B cell (primary cell): ENCODE measurements around the gene RNASE7. TPM values are rescaled to one million over a fixed set of nuclear protein-coding genes. Genes with fewer than 3 reads are reported as not detected.

Source experiments
- ATAC-seq: fragments of 200-7000 bp; cut with Tn5 transposase; one replicate; pipeline ENCODE4 v1.10.0; 2021; ENCODE audit warnings: low read depth, mild to moderate bottlenecking, moderate number of reproducible peaks, moderate library complexity
- CTCF ChIA-PET: fragments of 350-600 bp; sonication (Branson Sonifier 250); formaldehyde crosslinking; loops from one replicate; lab custom pipeline; 2021; ENCODE audit warnings: antibody characterized with exemption, inconsistent platforms; lab: Charles Lee
- POLR2A ChIA-PET: fragments of 350-600 bp; sonication (Branson Sonifier 250); formaldehyde crosslinking; loops from one replicate; lab custom pipeline; 2021; ENCODE audit warnings: antibody characterized with exemption; lab: Charles Lee
- DNase-seq: peaks from one replicate; pipeline ENCODE4 v3.0.0; 2013
- H2AFZ ChIP-seq: 2 replicates; pipeline ENCODE4 v1.6.1; 2012; ENCODE audit warnings: mild to moderate bottlenecking, low read depth, low read length; ENCODE audit not compliant: insufficient read depth, poor library complexity, severe bottlenecking
- H3K27ac ChIP-seq, 2 donors: 1 replicate in 1 of 2; 2 replicates in 1 of 2; pipeline ENCODE4 v1.5.1; 2012 to 2013; ENCODE audit warnings: low read length in 2 of 2, mild to moderate bottlenecking in 2 of 2, moderate library complexity in 1 of 2
- H3K27me3 ChIP-seq, 4 experiments: fragments of 200-600 bp in 1 of 4; sonication (generic) in 1 of 4; replicated peaks in 1 of 4; 1 replicate in 2 of 4; 2 replicates in 2 of 4; pipeline versions ENCODE4 v1.6.1 to v1.7.0; 2013 to 2016; ENCODE audit warnings: low read length in 3 of 4, mild to moderate bottlenecking in 2 of 4, mixed read lengths in 1 of 4, moderate library complexity in 1 of 4; ENCODE audit not compliant: insufficient read depth in 4 of 4, control insufficient read depth in 3 of 4; ENCODE audit errors: control extremely low read depth in 1 of 4
- H3K36me3 ChIP-seq, 2 experiments: replicated peaks in 1 of 2; 1 replicate in 1 of 2; 2 replicates in 1 of 2; pipeline versions ENCODE4 v1.6.1 to v1.7.1; 2013; ENCODE audit warnings: low read length in 1 of 2; ENCODE audit not compliant: insufficient read depth in 2 of 2, control insufficient read depth in 1 of 2; ENCODE audit errors: control extremely low read depth in 1 of 2, extremely low read depth in 1 of 2
- H3K4me1 ChIP-seq, 2 donors: fragments of 200-600 bp in 1 of 2; sonication (generic) in 1 of 2; 1 replicate in 1 of 2; 2 replicates in 1 of 2; pipeline versions ENCODE4 v1.5.1 to v1.6.1; 2013 to 2017; ENCODE audit warnings: low read length in 2 of 2; ENCODE audit not compliant: control insufficient read depth in 2 of 2, insufficient read depth in 2 of 2
- H3K4me2 ChIP-seq: replicated peaks from 2 replicates; pipeline ENCODE3; 2012; ENCODE audit warnings: mild to moderate bottlenecking, low read depth, low read length; ENCODE audit not compliant: poor library complexity, severe bottlenecking
- H3K4me3 ChIP-seq, 5 experiments: fragments of 200-600 bp in 1 of 5; sonication (generic) in 1 of 5; 1 replicate in 3 of 5; 2 replicates in 2 of 5; pipeline versions ENCODE4 v1.5.1 to v1.7.0; 2011 to 2016; ENCODE audit warnings: low read length in 4 of 5, mild to moderate bottlenecking in 4 of 5, low read depth in 2 of 5, control low read depth in 1 of 5, moderate library complexity in 1 of 5; ENCODE audit not compliant: insufficient read depth in 1 of 5; ENCODE audit errors: control extremely low read depth in 1 of 5, extremely low read depth in 1 of 5
- H3K79me2 ChIP-seq: fragments of 200-600 bp; sonication (generic); one replicate; pipeline ENCODE4 v1.6.0; 2016; ENCODE audit warnings: low read length; ENCODE audit not compliant: control insufficient read depth, insufficient read depth
- H3K9ac ChIP-seq: fragments of 200-600 bp; sonication (generic); 2 replicates; pipeline ENCODE4 v1.6.1; 2017; ENCODE audit warnings: mild to moderate bottlenecking, low read length, moderate library complexity
- H3K9me3 ChIP-seq, 3 donors: one replicate each; pipeline versions ENCODE4 v1.6.1 to v1.7.1; 2013; ENCODE audit warnings: low read length in 2 of 3; ENCODE audit not compliant: control insufficient read depth in 2 of 3, insufficient read depth in 1 of 3; ENCODE audit errors: control extremely low read depth in 1 of 3
- H4K20me1 ChIP-seq: 2 replicates; pipeline ENCODE4 v1.6.0; 2012; ENCODE audit warnings: mild to moderate bottlenecking, low read length; ENCODE audit not compliant: insufficient read depth, control insufficient read depth, poor library complexity, severe bottlenecking
- H3K27ac Mint-ChIP-seq: one replicate; pipeline ENCODE4 v1.8.0; 2021; ENCODE audit warnings: mixed read lengths
- H3K27me3 Mint-ChIP-seq: one replicate; pipeline ENCODE4 v1.8.0; 2021; ENCODE audit warnings: mixed read lengths
- H3K4me1 Mint-ChIP-seq: one replicate; pipeline ENCODE4 v1.8.0; 2021; ENCODE audit warnings: mixed read lengths
- H3K4me3 Mint-ChIP-seq: one replicate; pipeline ENCODE4 v1.8.0; 2021; ENCODE audit warnings: mixed read lengths
- H3K9me3 Mint-ChIP-seq: one replicate; pipeline ENCODE4 v1.8.0; 2022; ENCODE audit warnings: mixed read lengths; ENCODE audit not compliant: insufficient read depth
- EZH2 ChIP-seq: IDR thresholded peaks from 2 replicates; pipeline ENCODE4 v1.6.1; 2012; ENCODE audit warnings: borderline replicate concordance, low read depth, mild to moderate bottlenecking, moderate library complexity, low read length; ENCODE audit not compliant: insufficient read depth, poor library complexity, severe bottlenecking
- WGBS: methylation state at CpG from one replicate; pipeline ENCODE4 v1.1.5; 2013; ENCODE audit warnings: missing lambda C conversion rate; ENCODE audit not compliant: insufficient coverage; 5-methylcytosine and 5-hydroxymethylcytosine counted together
- intact Hi-C: fragments of 100-400 bp; cut with micrococcal nuclease; formaldehyde crosslinking; loops from one replicate; pipeline ENCODE4 v1.10.0; 2022
- polyA plus RNA-seq: library from polyadenylated mRNA; depleted of rRNA; stranded (reverse); fragments of >200 nt; gene quantifications from 2 replicates; pipeline ENCODE4 v1.2.3, GENCODE V29; 2012
- total RNA-seq, 2 donors: library from RNA; stranded (reverse); fragments of 120-200 nt in 1 of 2; gene quantifications; 1 replicate in 1 of 2; 2 replicates in 1 of 2; pipeline versions ENCODE4 v1.2.3 to v1.2.4, GENCODE V29; 2013 to 2022
- TF ChIP-seq, protein P1 (sequence below): fragments of 200-600 bp; IDR thresholded peaks from one replicate; pipeline ENCODE4 v1.8.0; 2022; ENCODE audit warnings: antibody characterized with exemption, mild to moderate bottlenecking

Gene RNASE7
- total and polyA plus RNA-seq, 2 donors (not counting 1 experiment from before 2014, with no cell fraction given) = not detected

DNA sequence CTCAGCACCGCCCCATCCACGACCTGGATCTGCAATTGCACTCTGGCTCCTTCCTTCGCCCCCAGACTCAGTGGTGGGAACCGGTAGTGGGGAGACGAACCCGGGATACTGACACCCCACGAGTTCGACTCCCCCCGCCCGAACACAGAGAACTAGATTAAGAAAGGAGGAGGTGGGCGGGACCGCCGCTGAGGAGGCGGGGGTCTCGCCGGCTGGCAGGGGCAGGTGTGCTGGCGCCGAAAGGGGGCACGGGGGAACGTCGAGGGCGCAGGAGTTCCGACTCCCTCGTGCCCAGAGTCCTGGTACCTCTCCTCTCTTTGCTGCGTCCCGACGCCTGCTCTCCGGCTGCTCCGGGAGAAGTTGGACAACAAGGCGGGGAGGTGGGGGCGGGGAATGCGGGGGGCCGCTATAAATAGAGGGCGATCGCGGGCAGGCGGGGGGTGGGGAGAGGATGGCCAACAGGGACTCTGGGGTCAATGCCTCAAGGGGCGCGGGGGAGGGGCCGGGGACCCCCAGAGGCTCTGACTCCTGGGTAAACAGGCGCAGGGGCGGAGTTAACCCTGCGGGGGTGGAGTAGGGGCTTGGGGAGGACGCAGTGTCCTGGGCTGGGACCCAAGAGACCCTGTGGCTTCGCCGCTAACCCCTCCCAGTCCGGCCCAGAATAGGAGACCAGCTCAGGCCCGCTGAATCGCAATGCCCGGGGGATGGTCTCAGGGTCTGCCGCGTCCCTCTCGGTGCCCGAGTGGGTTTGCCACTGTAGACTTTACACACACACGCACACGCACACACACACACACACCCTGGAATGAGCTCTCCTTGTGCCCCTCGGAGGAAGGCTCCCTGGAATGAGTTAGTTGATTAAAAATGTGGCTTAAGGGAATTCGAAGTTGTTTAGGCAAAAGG is 16.5 kb upstream of the RNASE7 start:
- peak overlapping the region; percentile 78 for H3K9ac ChIP-seq
- H3K79me2 ChIP-seq = no peaks in the 10 kb centered on the region
- H3K4me2 ChIP-seq = peak overlapping the region; percentile 99
- H3K9me3 ChIP-seq = no peaks in the 10 kb centered on the region
- H2AFZ ChIP-seq = peak overlapping the region; percentile 97
- peak overlapping the region; percentile 61 for H3K27ac Mint-ChIP-seq
- CTCF ChIA-PET = interaction anchor here (0.6 to 3.2 kb wide), 5 partner anchors 10 to 79 kb away, joined by 3 to 21 read pairs (median 3); no protein-coding TSS in a partner anchor
- 8% methylated on average over 31 of the region's 58 CpGs for WGBS
- intact Hi-C loops = loop anchor here (2.0 kb wide), 3 partner anchors 45 to 79 kb away; partner anchors contain the start of gene ARHGEF40
- no peak for TF ChIP-seq EZH2
- no peaks in the 10 kb centered on the region for H4K20me1 ChIP-seq
- no peak overlapping the region for H3K27ac ChIP-seq
- H3K27me3 ChIP-seq = peaks cover 0 to 30% (median 8%) of the 10 kb centered on the region in 4 experiments
- POLR2A ChIA-PET = no interaction called here
- ATAC-seq = peak; percentile 28
- DNase-seq = peak; percentile 18
- H3K36me3 ChIP-seq = no peaks in the 10 kb centered on the region
- H3K4me3 ChIP-seq = peak overlapping the region; percentile 15 to 86 (median 75)
- no peaks in the 10 kb centered on the region for H3K9me3 Mint-ChIP-seq
- H3K4me1 Mint-ChIP-seq = peaks cover 19% of the 10 kb centered on the region
- peaks cover 16% of the 10 kb centered on the region for H3K27me3 Mint-ChIP-seq
- H3K4me1 ChIP-seq = peaks cover 12 to 23% of the 10 kb centered on the region in 2 donors
- peak overlapping the region; percentile 93 for H3K4me3 Mint-ChIP-seq

DNA sequence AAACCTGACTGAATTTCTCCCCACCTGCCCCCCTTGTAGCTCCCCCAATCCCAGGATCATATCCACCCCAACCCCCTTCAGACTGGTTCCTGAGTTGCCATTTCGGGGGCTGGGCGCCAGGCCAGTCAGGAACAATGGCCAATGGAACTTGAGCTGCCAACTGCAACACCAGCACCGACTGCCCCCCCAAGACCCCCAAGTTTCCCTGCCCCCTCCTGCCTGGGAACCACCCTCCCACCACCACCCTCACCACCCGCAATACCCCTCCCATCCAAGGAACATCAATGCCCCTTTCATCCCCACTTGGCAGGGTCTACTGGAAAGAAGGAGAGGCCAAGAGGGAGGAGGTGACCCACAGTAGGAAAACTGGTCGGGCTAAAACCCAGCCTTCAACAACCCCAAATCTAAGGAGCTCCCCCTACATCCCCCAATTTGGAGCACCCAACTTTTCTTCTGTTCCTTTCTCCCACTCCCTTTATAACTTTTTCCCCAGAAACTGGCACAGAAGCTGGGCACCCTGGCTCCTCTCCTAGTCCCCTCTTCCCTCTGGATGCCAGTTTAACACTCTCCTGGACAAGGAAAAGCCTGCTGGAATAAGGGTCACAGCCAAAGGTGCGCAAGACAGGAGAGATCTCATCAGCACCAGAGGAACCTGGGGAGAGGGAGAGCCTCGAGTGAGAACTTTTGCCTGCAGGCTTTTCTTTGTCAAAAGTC is 15.7 kb upstream of the RNASE7 start:
- Histone ChIP-seq H3K36me3 (no peaks in the 10 kb centered on the region), H3K27me3 (peaks cover 0 to 30% (median 8%) of the 10 kb centered on the region in 4 experiments), H3K4me3 (no peak overlapping the region), H2AFZ (peak overlapping the region; percentile 97), H3K9ac (no peak overlapping the region), H3K9me3 (no peaks in the 10 kb centered on the region), H3K79me2 (no peaks in the 10 kb centered on the region), H3K4me2 (no peak overlapping the region), H3K27ac (no peak overlapping the region), H4K20me1 (no peaks in the 10 kb centered on the region), H3K4me1 (peaks cover 12 to 23% of the 10 kb centered on the region in 2 donors)
- Mint-ChIP-seq H3K4me3 (peak overlapping the region; percentile 93), H3K9me3 (no peaks in the 10 kb centered on the region), H3K27ac (no peak overlapping the region), H3K4me1 (peaks cover 19% of the 10 kb centered on the region), H3K27me3 (peaks cover 14% of the 10 kb centered on the region)
- intact Hi-C loops = no loop called here
- TF ChIP-seq EZH2 = no peak
- TF ChIP-seq, protein P1, sequence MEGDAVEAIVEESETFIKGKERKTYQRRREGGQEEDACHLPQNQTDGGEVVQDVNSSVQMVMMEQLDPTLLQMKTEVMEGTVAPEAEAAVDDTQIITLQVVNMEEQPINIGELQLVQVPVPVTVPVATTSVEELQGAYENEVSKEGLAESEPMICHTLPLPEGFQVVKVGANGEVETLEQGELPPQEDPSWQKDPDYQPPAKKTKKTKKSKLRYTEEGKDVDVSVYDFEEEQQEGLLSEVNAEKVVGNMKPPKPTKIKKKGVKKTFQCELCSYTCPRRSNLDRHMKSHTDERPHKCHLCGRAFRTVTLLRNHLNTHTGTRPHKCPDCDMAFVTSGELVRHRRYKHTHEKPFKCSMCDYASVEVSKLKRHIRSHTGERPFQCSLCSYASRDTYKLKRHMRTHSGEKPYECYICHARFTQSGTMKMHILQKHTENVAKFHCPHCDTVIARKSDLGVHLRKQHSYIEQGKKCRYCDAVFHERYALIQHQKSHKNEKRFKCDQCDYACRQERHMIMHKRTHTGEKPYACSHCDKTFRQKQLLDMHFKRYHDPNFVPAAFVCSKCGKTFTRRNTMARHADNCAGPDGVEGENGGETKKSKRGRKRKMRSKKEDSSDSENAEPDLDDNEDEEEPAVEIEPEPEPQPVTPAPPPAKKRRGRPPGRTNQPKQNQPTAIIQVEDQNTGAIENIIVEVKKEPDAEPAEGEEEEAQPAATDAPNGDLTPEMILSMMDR = no peak
- POLR2A ChIA-PET = no interaction called here
- 95% methylated on average over 5 of the region's 7 CpGs for WGBS
- CTCF ChIA-PET = interaction anchor here (0.6 to 3.2 kb wide), 5 partner anchors 11 to 78 kb away, joined by 3 to 21 read pairs (median 3); no protein-coding TSS in a partner anchor
- ATAC-seq (no peak), DNase-seq (no peak)
